GF-D8 (cell line): Measurements from ENCODE around the gene APBA2.
"Not testable (repeated sequence)": the region's sequence is repeated elsewhere in the genome, so short reads cannot be mapped to it uniquely, and the experiment has no call there.

Source experiments
- DNase-seq: peaks from one replicate; lab custom pipeline; 2025; lab: John Stamatoyannopoulos, UW

Gene APBA2

GRCh38 chr15:28885630-28886430, at the start of gene APBA2:
Gene APBA2, plus strand, starts transcription at chr15:28885974. Its CDS starts 167,911 bp downstream, at chr15:29053885.
- DNase-seq = no peak

GRCh38 chr15:28840285-28840684, 45.5 kb upstream of the APBA2 start:
- not testable (repeated sequence) for DNase-seq

DNA sequence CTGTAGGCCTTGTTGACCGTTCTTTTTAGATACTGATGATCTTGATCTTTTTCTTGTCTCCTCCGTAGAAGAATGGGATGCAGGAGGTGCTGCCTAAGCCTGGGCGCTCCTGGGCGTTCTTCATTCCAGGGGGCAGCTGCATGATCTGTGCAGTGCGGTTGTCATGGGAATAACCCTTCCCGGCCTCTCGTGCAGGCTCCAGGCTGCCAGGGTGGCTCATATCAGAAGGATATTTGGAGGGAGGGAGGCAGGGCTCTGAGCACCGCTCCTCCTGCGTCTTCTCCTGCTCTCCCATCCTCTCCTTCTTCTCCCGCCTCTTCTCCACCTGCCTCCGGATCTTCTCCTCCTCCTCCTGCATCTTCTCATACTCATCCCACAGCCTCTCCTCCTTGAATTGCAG, 43.6 kb upstream of the APBA2 start:
- DNase-seq = not testable (repeated sequence)

GRCh38 chr15:28843520-28843919, 42.3 kb upstream of the APBA2 start:
- DNase-seq = not testable (repeated sequence)

- not testable (repeated sequence) for DNase-seq
Observed at GRCh38 chr15:28844147-28844546, 41.6 kb upstream of the APBA2 start.

DNA sequence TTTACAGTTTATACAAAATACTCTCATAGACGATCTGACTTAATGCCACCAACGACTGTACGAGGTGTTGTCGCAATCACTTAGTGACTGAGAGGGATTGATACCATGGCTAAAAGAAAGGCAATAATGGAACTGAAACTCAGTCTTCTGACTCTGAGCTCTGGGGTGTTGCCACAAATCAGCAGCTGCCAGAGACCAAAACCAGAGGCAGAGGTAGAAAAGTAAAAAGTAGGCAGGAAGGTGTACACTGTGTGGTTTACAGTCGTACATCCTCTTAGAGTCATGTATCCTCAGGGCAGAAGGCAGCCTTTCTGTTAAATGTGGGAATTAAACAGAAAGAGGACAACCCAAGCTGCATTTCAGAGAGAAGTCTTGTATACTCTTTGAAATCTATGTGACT, 38.5 kb upstream of the APBA2 start:
- not testable (repeated sequence) for DNase-seq

GRCh38 chr15:28847959-28848358, 37.8 kb upstream of the APBA2 start:
- DNase-seq = not testable (repeated sequence)

- not testable (repeated sequence) for DNase-seq
Observed at GRCh38 chr15:28848521-28848920, 37.3 kb upstream of the APBA2 start, which contains the start of gene GOLGA6L7. Gene GOLGA6L7, minus strand, starts transcription at chr15:28848644. Its CDS starts 95 bp downstream, at chr15:28848549.

GRCh38 chr15:28849271-28849670, 36.5 kb upstream of the APBA2 start:
- DNase-seq = not testable (repeated sequence)

DNA sequence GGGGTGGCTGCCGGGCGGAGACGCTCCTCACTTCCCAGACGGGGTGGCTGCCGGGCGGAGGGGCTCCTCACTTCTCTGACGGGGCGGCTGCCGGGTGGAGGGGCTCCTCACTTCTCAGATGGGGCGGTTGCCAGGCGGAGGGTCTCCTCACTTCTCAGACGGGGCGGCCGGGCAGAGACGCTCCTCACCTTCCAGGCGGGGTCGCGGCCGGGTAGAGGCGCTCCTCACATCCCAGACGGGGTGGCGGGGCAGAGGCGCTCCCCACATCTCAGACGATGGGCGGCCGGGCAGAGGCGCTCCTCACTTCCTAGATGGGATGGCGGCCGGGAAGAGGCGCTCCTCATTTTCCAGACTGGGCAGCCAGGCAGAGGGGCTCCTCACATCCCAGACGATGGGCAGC, 36.0 kb upstream of the APBA2 start:
- not testable (repeated sequence) for DNase-seq

DNA sequence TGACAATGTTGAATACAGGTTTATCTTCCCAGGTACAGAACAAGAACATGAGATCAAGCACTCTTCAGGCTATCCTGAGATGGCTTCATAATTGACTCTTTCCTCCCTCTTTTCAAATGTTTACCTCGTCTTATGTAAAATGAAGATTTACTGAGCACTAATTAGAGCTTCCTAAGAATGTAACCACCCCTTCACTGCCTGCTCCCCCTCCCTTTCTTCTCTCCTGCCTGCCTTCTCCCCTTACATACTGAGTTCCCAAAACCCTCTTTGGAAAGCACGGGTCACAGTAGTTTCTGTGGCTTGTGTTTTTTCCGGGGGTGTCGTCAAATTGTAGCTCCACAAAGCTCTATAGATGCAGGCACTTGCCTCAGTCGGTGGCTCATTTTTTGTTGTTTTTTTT, 32.1 kb upstream of the APBA2 start:
- DNase-seq = not testable (repeated sequence)

GRCh38 chr15:28854578-28854977, 31.2 kb upstream of the APBA2 start:
- DNase-seq = not testable (repeated sequence)

GRCh38 chr15:28861031-28861534, 24.7 kb upstream of the APBA2 start:
- no peak for DNase-seq

DNA sequence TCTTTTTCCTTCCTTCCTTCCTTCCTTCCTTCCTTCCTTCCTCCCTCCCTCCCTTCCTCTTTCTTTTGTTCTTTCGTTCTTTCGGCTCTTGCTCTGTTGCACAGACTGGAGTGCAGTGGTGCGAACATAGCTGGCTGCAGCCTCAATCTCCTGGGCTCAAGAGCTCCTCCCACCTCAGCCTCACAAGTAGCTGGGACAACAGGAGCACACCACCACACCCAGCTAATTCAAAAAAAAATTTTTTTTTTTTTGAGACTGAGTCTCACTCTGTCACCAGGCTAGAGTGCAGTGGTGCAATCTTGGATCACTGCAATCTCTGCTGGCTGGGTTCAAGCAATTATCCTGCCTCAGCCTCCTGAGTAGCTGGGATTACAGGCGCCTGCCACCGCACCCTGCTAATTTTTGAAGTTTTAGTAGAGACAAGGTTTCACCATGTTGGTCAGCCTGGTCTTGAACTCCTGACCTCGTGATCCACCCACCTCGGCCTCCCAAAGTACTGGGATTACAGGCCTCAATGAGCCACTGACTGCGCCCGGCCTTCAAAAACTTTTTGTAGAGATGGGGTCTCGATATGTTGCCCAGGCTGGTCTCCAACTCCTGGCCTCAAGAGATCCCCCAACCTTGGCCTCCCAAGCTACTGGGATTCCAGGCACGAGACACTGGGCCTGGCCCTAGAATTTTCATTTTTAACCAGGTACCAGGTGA, 24.0 kb upstream of the APBA2 start:
- not testable (repeated sequence) for DNase-seq

DNA sequence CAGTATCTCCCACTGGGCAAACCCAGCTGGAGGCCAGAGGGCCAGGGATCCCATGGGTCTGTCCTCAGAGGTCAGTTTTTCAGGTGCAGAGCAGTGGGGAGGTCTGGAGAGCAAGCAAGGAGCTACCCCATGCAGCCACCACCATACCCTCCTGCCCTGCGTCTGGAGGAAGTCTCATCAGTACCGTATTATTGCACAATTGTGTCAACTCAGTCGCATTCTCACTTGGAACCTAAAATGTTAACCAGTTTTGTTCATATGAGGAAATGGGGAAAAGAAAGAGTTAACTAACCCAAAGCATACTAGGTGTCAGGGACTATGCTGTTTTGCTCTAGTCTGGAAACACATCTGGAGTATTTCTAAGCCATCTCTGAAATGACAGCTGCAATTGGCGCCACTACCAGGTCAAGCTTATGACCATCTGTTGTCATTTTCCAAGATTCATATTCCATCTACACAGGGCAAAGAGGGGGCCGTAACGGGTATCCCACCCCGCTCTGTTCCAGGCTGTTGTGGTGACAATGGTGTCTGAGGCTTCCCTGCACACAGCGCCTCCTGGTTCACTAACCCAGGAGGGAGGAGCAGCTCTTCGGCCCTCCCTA, 16.9 kb upstream of the APBA2 start:
- DNase-seq = no peak

DNA sequence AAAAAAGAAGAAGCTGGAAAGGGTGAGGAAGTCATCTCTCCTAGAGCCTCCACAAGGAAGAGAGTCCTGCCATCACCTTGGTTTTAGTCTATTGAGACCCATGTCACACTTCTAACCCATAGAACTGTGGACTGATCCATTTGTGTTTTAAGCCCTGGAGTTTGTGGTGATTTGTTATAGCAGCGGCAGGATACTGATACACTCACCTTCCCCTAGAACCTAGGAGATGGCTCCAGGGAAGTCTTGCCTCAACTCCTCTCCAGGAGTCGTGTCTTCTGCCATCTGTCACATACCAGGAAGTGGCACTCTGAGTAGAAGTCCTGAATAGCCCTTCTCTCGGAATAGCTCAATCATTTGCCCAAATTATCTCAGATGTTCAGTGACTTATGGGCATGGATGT, 14.6 kb upstream of the APBA2 start:
- no peak for DNase-seq

GRCh38 chr15:28873006-28873405, 12.8 kb upstream of the APBA2 start:
- DNase-seq = no peak

DNA sequence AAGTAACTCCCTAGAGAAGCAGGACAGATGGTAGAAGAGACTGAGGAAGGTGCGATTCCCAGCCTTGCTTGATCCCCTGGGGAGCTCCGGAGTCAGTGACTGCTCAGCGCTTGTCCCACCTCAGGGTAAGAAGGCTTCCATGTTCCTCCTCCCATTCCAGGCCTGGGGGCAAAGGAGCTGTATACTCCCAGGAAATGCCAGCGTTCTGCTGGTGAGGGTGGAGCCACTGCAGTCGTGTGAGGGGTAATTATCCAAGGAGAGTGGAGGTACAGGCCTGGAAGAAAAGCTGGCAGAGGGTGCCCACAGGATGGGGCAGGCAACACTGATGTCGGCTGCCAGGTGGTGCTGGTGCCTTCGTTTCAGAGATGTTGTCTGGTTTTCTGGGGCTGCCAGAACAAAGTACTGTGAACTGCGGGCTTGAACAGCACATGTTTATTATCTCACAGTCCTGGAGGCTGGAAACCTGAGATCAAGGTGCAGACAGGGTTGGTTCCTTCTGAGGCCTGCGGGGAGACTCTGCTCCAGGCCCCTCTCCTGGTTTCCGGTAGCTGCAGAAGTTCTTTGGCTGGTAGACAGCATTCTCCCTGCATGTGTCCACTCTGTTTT, 12.1 kb upstream of the APBA2 start:
- DNase-seq = no peak

DNA sequence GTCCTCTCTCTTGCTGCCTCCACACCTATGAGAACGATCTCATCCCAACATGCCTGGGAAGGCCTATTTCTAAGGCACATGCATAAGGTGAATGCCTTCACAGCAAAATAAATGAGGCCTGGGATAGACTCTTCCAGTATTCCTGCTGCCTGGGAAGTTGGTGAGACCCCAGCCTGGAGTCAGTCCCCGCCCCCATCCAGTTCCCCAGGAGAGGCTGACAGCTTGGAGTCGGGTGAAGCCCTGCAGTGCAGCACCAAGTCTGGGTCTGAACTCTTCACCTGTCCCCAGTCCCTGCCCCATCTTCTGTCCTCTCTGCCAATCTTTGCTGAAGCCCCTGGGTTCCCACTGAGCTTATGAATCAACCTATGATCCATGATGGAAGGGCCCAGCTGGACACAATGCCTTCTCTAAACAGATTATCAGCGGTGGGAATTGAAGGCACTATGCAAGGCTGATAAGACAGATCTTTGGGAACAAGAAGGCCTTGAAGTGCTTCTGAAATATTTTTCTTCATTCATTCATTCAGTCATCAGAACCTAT, 10.2 kb upstream of the APBA2 start:
- DNase-seq = no peak

DNA sequence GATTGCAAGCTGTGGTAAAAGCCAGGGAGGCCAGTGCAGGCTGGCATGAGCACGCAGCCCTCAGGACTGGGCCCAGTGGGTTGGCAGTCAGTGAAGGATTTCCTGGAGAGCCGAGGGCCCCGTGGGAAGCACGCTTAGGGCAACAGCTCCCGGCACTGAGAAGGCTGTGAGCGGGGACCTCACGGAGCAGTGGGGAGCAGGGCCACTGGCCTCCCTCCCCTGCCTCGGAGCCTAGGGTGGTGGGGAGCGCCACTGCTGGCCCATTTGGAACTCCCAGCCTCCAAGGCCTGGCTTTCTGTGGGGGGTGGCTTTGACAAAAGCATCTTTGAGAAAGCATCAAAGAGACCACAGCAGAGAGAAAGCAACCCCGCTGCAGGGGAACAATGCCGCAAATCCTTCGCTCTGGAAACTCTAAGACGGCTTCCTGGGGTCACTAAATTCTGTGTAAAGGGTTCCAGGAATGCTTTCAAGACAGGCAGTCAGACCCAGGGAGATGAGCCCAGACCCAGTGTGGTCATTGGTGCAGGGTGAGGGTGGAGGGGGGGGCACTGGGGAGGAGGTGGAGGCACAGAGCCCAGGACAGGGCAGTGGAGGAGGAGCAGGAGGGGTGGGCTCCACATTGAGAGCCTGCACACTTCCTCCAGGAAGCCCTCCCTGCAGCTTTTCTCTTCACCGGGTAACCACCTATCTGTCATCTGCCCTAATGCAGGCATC, 9.5 kb upstream of the APBA2 start:
- DNase-seq = no peak

GRCh38 chr15:28876845-28877185, 9.0 kb upstream of the APBA2 start:
- no peak for DNase-seq
